CD14-positive monocyte (primary cell): Measurements from ENCODE around the gene SMARCB1. TPM values are rescaled to one million over a fixed set of nuclear protein-coding genes. Genes with fewer than 3 reads are reported as not detected.

ENCODE experiments used
- DNase-seq, 3 donors: peaks; one replicate each; pipeline ENCODE4 v3.0.0-alpha.2; 2011 to 2022
- H2AFZ ChIP-seq: 2 replicates; pipeline ENCODE4 v1.6.0; 2012; ENCODE audit warnings: mild to moderate bottlenecking, low read depth, low read length, inconsistent platforms; ENCODE audit not compliant: insufficient read depth, poor library complexity, severe bottlenecking
- H3K27ac ChIP-seq, 2 donors: 1 replicate in 1 of 2; 2 replicates in 1 of 2; pipeline ENCODE4 v1.5.1; 2012 to 2013; ENCODE audit warnings: low read length in 2 of 2, control low read depth in 1 of 2, inconsistent platforms in 1 of 2, low read depth in 1 of 2, mild to moderate bottlenecking in 1 of 2
- H3K27me3 ChIP-seq, 2 donors: one replicate each; pipeline versions ENCODE4 v1.6.0 to v1.6.1; 2011 to 2013; ENCODE audit warnings: low read length in 2 of 2; ENCODE audit not compliant: control insufficient read depth in 2 of 2, insufficient read depth in 2 of 2
- H3K36me3 ChIP-seq, 2 donors: replicated peaks in 1 of 2; 1 replicate in 1 of 2; 2 replicates in 1 of 2; pipeline versions ENCODE4 v1.5.1 to v1.6.1; 2012 to 2013; ENCODE audit warnings: low read length in 2 of 2, control low read depth in 1 of 2, inconsistent platforms in 1 of 2, mild to moderate bottlenecking in 1 of 2; ENCODE audit not compliant: insufficient read depth in 2 of 2, control insufficient read depth in 1 of 2
- H3K4me1 ChIP-seq, 2 donors: 1 replicate in 1 of 2; 2 replicates in 1 of 2; pipeline versions ENCODE4 v1.5.1 to v1.6.1; 2012 to 2013; ENCODE audit warnings: low read length in 2 of 2, control low read depth in 1 of 2, inconsistent platforms in 1 of 2, mild to moderate bottlenecking in 1 of 2, moderate library complexity in 1 of 2; ENCODE audit not compliant: insufficient read depth in 2 of 2, control insufficient read depth in 1 of 2
- H3K4me2 ChIP-seq: replicated peaks from 2 replicates; pipeline ENCODE3; 2012; ENCODE audit warnings: low read length, moderate library complexity, mild to moderate bottlenecking; ENCODE audit not compliant: poor library complexity, severe bottlenecking; ENCODE audit errors: extremely low read depth
- H3K4me3 ChIP-seq, 3 experiments: fragments of 200-600 bp in 1 of 3; sonication (generic) in 1 of 3; replicated peaks in 1 of 3; 1 replicate in 2 of 3; 2 replicates in 1 of 3; pipeline ENCODE4 v1.5.1; 2011 to 2013; ENCODE audit warnings: low read length in 3 of 3, mild to moderate bottlenecking in 3 of 3, control low read depth in 2 of 3, low read depth in 2 of 3, inconsistent platforms in 1 of 3, moderate library complexity in 1 of 3
- H3K79me2 ChIP-seq: 2 replicates; pipeline ENCODE4 v1.6.0; 2012; ENCODE audit warnings: mild to moderate bottlenecking, control low read depth, inconsistent platforms, low read length, moderate library complexity; ENCODE audit not compliant: insufficient read depth
- H3K9ac ChIP-seq: 2 replicates; pipeline ENCODE4 v1.6.0; 2017; ENCODE audit warnings: low read length, mild to moderate bottlenecking; ENCODE audit not compliant: insufficient read depth, poor library complexity, severe bottlenecking
- H3K9me3 ChIP-seq, 2 donors: replicated peaks in 1 of 2; 1 replicate in 1 of 2; 2 replicates in 1 of 2; pipeline versions ENCODE4 v1.5.1 to v1.6.1; 2012 to 2013; ENCODE audit warnings: low read length in 2 of 2, control low read depth in 1 of 2; ENCODE audit not compliant: control insufficient read depth in 1 of 2, insufficient read depth in 1 of 2
- H4K20me1 ChIP-seq: 2 replicates; pipeline ENCODE4 v1.6.0; 2012; ENCODE audit warnings: mild to moderate bottlenecking, low read length, control low read depth, moderate library complexity; ENCODE audit not compliant: insufficient read depth
- H3K27ac Mint-ChIP-seq, 7 donors: one replicate each; pipeline ENCODE4 v1.8.0; 2020; ENCODE audit warnings: mild to moderate bottlenecking in 7 of 7, mixed read lengths in 7 of 7, moderate library complexity in 6 of 7, inconsistent platforms in 2 of 7
- H3K27me3 Mint-ChIP-seq, 3 donors: one replicate each; pipeline ENCODE4 v1.8.0; 2021 to 2022; ENCODE audit warnings: low read depth in 3 of 3, mild to moderate bottlenecking in 3 of 3, mixed read lengths in 3 of 3, moderate library complexity in 3 of 3, inconsistent platforms in 1 of 3
- H3K36me3 Mint-ChIP-seq, 2 donors: one replicate each; pipeline ENCODE4 v1.8.0; 2020; ENCODE audit warnings: mixed read lengths in 2 of 2, inconsistent platforms in 1 of 2, mild to moderate bottlenecking in 1 of 2
- H3K4me1 Mint-ChIP-seq: one replicate; pipeline ENCODE4 v1.8.0; 2020; ENCODE audit warnings: mild to moderate bottlenecking, mixed read lengths
- H3K4me3 Mint-ChIP-seq, 2 donors: one replicate each; pipeline ENCODE4 v1.8.0; 2020; ENCODE audit warnings: mild to moderate bottlenecking in 2 of 2, mixed read lengths in 2 of 2, moderate library complexity in 1 of 2
- H3K9me3 Mint-ChIP-seq, 7 donors: one replicate each; pipeline ENCODE4 v1.8.0; 2020 to 2022; ENCODE audit warnings: mixed read lengths in 7 of 7, mild to moderate bottlenecking in 6 of 7, moderate library complexity in 6 of 7, inconsistent platforms in 2 of 7
- WGBS: methylation state at CpG from one replicate; pipeline ENCODE4 v1.1.5; 2013; ENCODE audit warnings: missing lambda C conversion rate; ENCODE audit not compliant: insufficient coverage; 5-methylcytosine and 5-hydroxymethylcytosine counted together
- intact Hi-C, 2 donors: fragments of 100-400 bp; cut with micrococcal nuclease; formaldehyde crosslinking; loops; one replicate each; pipeline versions ENCODE4 v1.15.0 to v1.15.1; 2023
- polyA plus RNA-seq, 3 donors: library from polyadenylated mRNA; depleted of rRNA in 1 of 3; unstranded in 2 of 3; stranded (reverse) in 1 of 3; fragments of 300-500 nt in 2 of 3; fragments of >200 nt in 1 of 3; fragmentation: Illumina TruSeq in 2 of 3; gene quantifications; 1 replicate in 2 of 3; 2 replicates in 1 of 3; pipeline ENCODE4 v1.2.3, GENCODE V29; 2012 to 2021
- TF ChIP-seq, protein P1 (sequence below): fragments of 200-600 bp; IDR thresholded peaks from one replicate; pipeline ENCODE4 v1.8.0; 2022; ENCODE audit warnings: antibody characterized with exemption, mild to moderate bottlenecking

The SMARCB1 gene
- polyA plus RNA-seq, 3 donors: 30.3 to 71.8 (median 31.5) TPM

DNA sequence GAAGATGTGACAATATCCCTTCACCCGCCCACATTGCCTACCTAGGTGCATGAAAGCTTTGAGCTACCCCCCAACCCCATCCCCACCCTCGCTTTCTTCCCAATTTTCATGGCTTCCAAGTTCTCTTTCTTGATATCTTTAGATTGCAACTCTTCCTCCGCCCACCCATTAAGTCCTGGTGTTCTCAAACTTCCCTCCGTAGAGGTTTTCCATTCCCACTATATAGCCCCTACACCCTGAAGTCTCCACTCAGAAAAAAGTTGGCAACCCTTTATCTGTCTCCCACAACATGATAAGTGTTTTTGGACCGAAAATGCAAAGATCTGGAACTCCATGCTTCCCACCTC lies 36.4 kb upstream of the SMARCB1 start:
- peak overlapping the region; percentile 80 to 92 for H3K4me3 Mint-ChIP-seq
- H3K4me2 ChIP-seq: peak overlapping the region; percentile 98
- no peaks in the 10 kb centered on the region for H3K36me3 Mint-ChIP-seq
- H3K9me3 Mint-ChIP-seq: peaks cover 0 to 2% (median 0%) of the 10 kb centered on the region in 7 donors
- intact Hi-C loops: no loop called here
- peak overlapping the region in 6 of 7 donors; percentile 18 to 89 (median 64) for H3K27ac Mint-ChIP-seq
- H3K4me1 ChIP-seq: peaks cover 22 to 26% of the 10 kb centered on the region in 2 donors
- no peaks in the 10 kb centered on the region for H3K9me3 ChIP-seq
- H3K27me3 Mint-ChIP-seq: no peaks in the 10 kb centered on the region
- peaks cover 6% of the 10 kb centered on the region for H3K79me2 ChIP-seq
- peak overlapping the region in 1 of 2 donors; percentile 87 for H3K27ac ChIP-seq
- TF ChIP-seq, protein P1, sequence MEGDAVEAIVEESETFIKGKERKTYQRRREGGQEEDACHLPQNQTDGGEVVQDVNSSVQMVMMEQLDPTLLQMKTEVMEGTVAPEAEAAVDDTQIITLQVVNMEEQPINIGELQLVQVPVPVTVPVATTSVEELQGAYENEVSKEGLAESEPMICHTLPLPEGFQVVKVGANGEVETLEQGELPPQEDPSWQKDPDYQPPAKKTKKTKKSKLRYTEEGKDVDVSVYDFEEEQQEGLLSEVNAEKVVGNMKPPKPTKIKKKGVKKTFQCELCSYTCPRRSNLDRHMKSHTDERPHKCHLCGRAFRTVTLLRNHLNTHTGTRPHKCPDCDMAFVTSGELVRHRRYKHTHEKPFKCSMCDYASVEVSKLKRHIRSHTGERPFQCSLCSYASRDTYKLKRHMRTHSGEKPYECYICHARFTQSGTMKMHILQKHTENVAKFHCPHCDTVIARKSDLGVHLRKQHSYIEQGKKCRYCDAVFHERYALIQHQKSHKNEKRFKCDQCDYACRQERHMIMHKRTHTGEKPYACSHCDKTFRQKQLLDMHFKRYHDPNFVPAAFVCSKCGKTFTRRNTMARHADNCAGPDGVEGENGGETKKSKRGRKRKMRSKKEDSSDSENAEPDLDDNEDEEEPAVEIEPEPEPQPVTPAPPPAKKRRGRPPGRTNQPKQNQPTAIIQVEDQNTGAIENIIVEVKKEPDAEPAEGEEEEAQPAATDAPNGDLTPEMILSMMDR: no peak
- no peaks in the 10 kb centered on the region for H4K20me1 ChIP-seq
- no peaks in the 10 kb centered on the region for H3K36me3 ChIP-seq
- peak overlapping the region; percentile 81 for H3K9ac ChIP-seq
- DNase-seq: no peak
- no peaks in the 10 kb centered on the region for H3K27me3 ChIP-seq
- peak overlapping the region; percentile 50 to 86 (median 76) for H3K4me3 ChIP-seq
- peaks cover 30% of the 10 kb centered on the region for H3K4me1 Mint-ChIP-seq
- WGBS: 27% methylated on average over 5 of the region's 5 CpGs
- H2AFZ ChIP-seq: peak overlapping the region; percentile 98

DNA sequence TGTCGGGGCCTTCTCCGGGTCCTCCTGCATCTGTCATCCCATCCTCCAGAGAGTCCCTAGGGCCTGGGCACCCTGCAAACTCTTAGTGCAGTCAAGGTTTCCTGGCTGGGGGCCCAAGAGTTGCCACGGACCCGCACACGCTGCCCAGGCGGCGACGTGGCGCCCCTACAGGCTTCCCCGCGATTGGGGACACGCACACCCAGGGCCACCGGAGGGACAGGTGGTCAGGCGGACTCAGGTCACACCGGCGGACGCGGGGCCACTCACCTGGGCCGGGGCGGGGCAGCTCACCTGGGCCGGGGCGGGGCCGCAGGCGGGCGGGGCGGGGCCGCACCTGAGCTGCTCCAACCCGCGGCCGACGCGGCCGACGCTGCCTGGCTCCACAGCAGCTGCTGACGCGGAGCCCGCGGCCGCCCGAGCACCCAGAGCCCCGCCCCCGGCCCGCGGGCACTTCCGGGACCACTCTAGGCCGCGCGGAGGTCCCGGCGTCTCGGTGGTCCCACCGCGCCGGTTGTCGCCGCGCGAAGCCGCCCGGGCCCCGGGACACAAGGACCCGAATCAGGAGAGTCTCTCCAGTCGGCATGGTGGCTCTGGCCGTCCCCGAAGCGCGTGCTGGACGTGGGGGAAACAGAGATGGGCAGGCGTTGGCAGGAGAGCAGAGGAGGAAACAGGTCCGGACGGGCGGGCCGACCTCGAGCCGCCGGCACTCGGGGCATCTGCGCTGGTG lies 35.9 kb upstream of the SMARCB1 start, which contains the start of gene ZNF70:
Gene ZNF70, minus strand, starts transcription at position 399 of the 727 bp plus-strand sequence. CDS start 5,972 bp downstream, outside the sequence.
- Histone ChIP-seq H4K20me1 (no peaks in the 10 kb centered on the region), H3K9me3 (no peaks in the 10 kb centered on the region), H3K79me2 (peaks cover 6% of the 10 kb centered on the region), H3K4me3 (peak within 1 kb of the TSS; percentile 76 to 87 (median 86)), H2AFZ (peak within 1 kb of the TSS; percentile 98), H3K9ac (peak within 1 kb of the TSS; percentile 81), H3K4me1 (peaks cover 22 to 26% of the 10 kb centered on the region in 2 donors), H3K27ac (peak within 1 kb of the TSS; percentile 87), H3K4me2 (peak within 1 kb of the TSS; percentile 98), H3K27me3 (no peaks in the 10 kb centered on the region), H3K36me3 (no peaks in the 10 kb centered on the region)
- under 1% methylated on average over 77 of the region's 78 CpGs for WGBS
- intact Hi-C loops: no loop called here
- Mint-ChIP-seq H3K4me1 (peaks cover 29% of the 10 kb centered on the region), H3K9me3 (peaks cover 0 to 2% (median 0%) of the 10 kb centered on the region in 7 donors), H3K27ac (peak within 1 kb of the TSS; percentile 59 to 89 (median 81)), H3K36me3 (no peaks in the 10 kb centered on the region), H3K4me3 (peak within 1 kb of the TSS; percentile 84 to 92), H3K27me3 (no peaks in the 10 kb centered on the region)
- TF ChIP-seq, protein P1: peak; percentile 33
- DNase-seq: peak; percentile 66 to 74 (median 73)
